ENCODE data around the gene CENPP. TPM values are rescaled to one million over a fixed set of nuclear protein-coding genes. Genes with fewer than 3 reads are reported as not detected.
A peak's percentile ranks its signal among the peaks of the same experiment; 100 is the strongest.

CENPP gene
- total RNA-seq, 4 donors from 2014 or later = 14.1 to 39.5 (median 19.2) TPM

GRCh38 chr9:92474587-92474986, 148.8 kb downstream of the CENPP start:
- no peaks in the 10 kb centered on the region for H3K9me3 ChIP-seq
- 91% methylated on average over 3 of the region's 3 CpGs for WGBS
- no peaks in the 10 kb centered on the region for H3K27me3 ChIP-seq

GRCh38 chr9:92476962-92477361, 151.2 kb downstream of the CENPP start:
- Histone ChIP-seq H3K36me3 (no peaks in the 10 kb centered on the region), H3K4me3 (no peak overlapping the region), H3K27me3 (no peaks in the 10 kb centered on the region), H3K9me3 (no peaks in the 10 kb centered on the region), H3K27ac (no peak overlapping the region), H3K4me1 (peaks cover 21% of the 10 kb centered on the region)
- no peak for TF ChIP-seq CTCF (IDR thresholded peaks at IDR 0.05)
- no peak for TF ChIP-seq POLR2AphosphoS5 (IDR thresholded peaks at IDR 0.05)
- no peak for TF ChIP-seq EP300 (IDR thresholded peaks at IDR 0.05)
- TF ChIP-seq POLR2A (IDR thresholded peaks at IDR 0.05) = no peak
- WGBS = 78% methylated on average over 1 of the region's 1 CpG
- no peak for DNase-seq (ENCODE audit: low spot score in 2 of 2)

More at GRCh38 chr9:92474587-92474986, 148.8 kb downstream of the CENPP start:
- TF ChIP-seq EP300 (IDR thresholded peaks at IDR 0.05) = no peak
- no peak for TF ChIP-seq POLR2AphosphoS5 (IDR thresholded peaks at IDR 0.05)
- TF ChIP-seq CTCF (IDR thresholded peaks at IDR 0.05) = no peak
- TF ChIP-seq POLR2A (IDR thresholded peaks at IDR 0.05) = no peak
- no peak for DNase-seq (ENCODE audit: low spot score in 2 of 2)
- H3K4me3 ChIP-seq = no peak overlapping the region
- H3K36me3 ChIP-seq = no peaks in the 10 kb centered on the region
- no peak overlapping the region for H3K27ac ChIP-seq
- no peaks in the 10 kb centered on the region for H3K4me1 ChIP-seq

- DNase-seq (ENCODE audit: low spot score in 2 of 2) = no peak
- H3K9me3 ChIP-seq = no peaks in the 10 kb centered on the region
- no peaks in the 10 kb centered on the region for H3K27me3 ChIP-seq
- H3K27ac ChIP-seq = no peak overlapping the region
- H3K4me3 ChIP-seq = no peak overlapping the region
- WGBS = 79% methylated on average over 7 of the region's 7 CpGs
- H3K36me3 ChIP-seq = no peaks in the 10 kb centered on the region
- TF ChIP-seq EP300 (IDR thresholded peaks at IDR 0.05) = no peak
- TF ChIP-seq POLR2AphosphoS5 (IDR thresholded peaks at IDR 0.05) = no peak
- no peak for TF ChIP-seq POLR2A (IDR thresholded peaks at IDR 0.05)
- no peak for TF ChIP-seq CTCF (IDR thresholded peaks at IDR 0.05)
- H3K4me1 ChIP-seq = peaks cover 24% of the 10 kb centered on the region
These were observed 153.0 kb downstream of the CENPP start for GRCh38 chr9:92478783-92479182.

- peaks cover 24% of the 10 kb centered on the region for H3K4me1 ChIP-seq
- no peaks in the 10 kb centered on the region for H3K36me3 ChIP-seq
- TF ChIP-seq CTCF (IDR thresholded peaks at IDR 0.05) = no peak
- no peak for TF ChIP-seq EP300 (IDR thresholded peaks at IDR 0.05)
- TF ChIP-seq POLR2AphosphoS5 (IDR thresholded peaks at IDR 0.05) = no peak
- TF ChIP-seq POLR2A (IDR thresholded peaks at IDR 0.05) = no peak
- no peaks in the 10 kb centered on the region for H3K9me3 ChIP-seq
- H3K27me3 ChIP-seq = no peaks in the 10 kb centered on the region
- no peak for DNase-seq (ENCODE audit: low spot score in 2 of 2)
- no peak overlapping the region for H3K4me3 ChIP-seq
- H3K27ac ChIP-seq = no peak overlapping the region
These were observed 153.6 kb downstream of the CENPP start for GRCh38 chr9:92479346-92479745.

GRCh38 chr9:92480291-92480771, 154.6 kb downstream of the CENPP start:
- TF ChIP-seq POLR2AphosphoS5 (IDR thresholded peaks at IDR 0.05) (no peak), EP300 (IDR thresholded peaks at IDR 0.05) (no peak), CTCF (IDR thresholded peaks at IDR 0.05) (no peak)
- no peaks in the 10 kb centered on the region for H3K36me3 ChIP-seq
- peak overlapping the region; percentile 11 for H3K4me3 ChIP-seq
- peak overlapping the region; percentile 75 for H3K27ac ChIP-seq
- 69% methylated on average over 2 of the region's 2 CpGs for WGBS
- H3K9me3 ChIP-seq = no peaks in the 10 kb centered on the region
- no peaks in the 10 kb centered on the region for H3K27me3 ChIP-seq
- no peak for DNase-seq (ENCODE audit: low spot score in 2 of 2)
- peaks cover 24% of the 10 kb centered on the region for H3K4me1 ChIP-seq

Measured in suprapubic skin (tissue), 4 donors.